Heart left ventricle (tissue), 13 donors: Measurements from ENCODE around the gene PALLD.

Experiments used
- POLR2A ChIP-seq, 2 donors: fragments of 450-650 bp; IDR thresholded peaks; one replicate each; pipeline ENCODE4 v1.6.1; 2017; ENCODE audit warnings: antibody characterized with exemption in 2 of 2, mild to moderate bottlenecking in 2 of 2, moderate library complexity in 2 of 2
- TF ChIP-seq, protein P1 (sequence below), 12 donors: fragments of 200-600 bp; sonication (generic) in 4 of 12; IDR thresholded peaks; one replicate each; pipeline versions ENCODE4 v1.5.0 to v1.8.0; 2018 to 2022; ENCODE audit warnings: antibody characterized with exemption in 12 of 12, mild to moderate bottlenecking in 5 of 12
- donor health status: ischemic (EF 13 %, LVEDD 7.1; RV severe dilation, severe dysfunction).
- donor health status: DM: no; HTN: yes; CAD: no.
- donor health status: DM: no; HTN: no; CAD: no.
- donor health status: ischemic (EF 25% LVEDD 6.9; RV normal size, moderate dysfunction).
- donor health status: ischemic (EF 25% LVEDD 5.7; RV mildly dilated, moderate dysfunction).
- donor health status: ischemic (EF 35%, LVEDD 5.7; RV mildly dilated, moderate dysfunction).
- donor health status: nonischemic (EF 11% LVEDD 7.7; RV severe dilation, severe dysfunction).
- donor health status: DM: yes; HTN: yes; CAD: no.
- donor health status: PGD.
- donor health status: ischemic (EF 29% LVEDD 5.4; RV normal size, mild dysfunction).
- donor health status: nonischemic (EF 23%, LVEDD 6.1; RV moderate dilation, normal function).

DNA sequence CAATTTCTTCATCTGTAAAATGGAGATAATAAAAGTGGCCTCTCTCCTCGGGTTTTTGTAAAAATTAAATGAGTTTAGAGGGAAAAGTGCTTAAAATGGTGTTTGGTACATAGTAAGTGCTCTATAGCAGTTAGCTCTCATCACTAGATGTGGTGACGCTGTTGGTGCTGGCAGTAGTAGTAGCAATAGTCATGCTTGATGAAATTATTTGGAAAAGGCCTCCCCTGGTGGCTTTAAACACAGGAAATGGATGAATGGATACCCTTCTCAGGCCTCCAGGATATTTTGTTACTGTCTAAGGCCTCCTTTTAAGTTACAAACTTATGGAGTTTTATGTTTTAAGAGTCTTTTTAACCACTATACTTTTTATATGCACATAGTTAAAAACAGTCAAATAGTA lies 370.3 kb downstream of the PALLD start:
- TF ChIP-seq, protein P1, sequence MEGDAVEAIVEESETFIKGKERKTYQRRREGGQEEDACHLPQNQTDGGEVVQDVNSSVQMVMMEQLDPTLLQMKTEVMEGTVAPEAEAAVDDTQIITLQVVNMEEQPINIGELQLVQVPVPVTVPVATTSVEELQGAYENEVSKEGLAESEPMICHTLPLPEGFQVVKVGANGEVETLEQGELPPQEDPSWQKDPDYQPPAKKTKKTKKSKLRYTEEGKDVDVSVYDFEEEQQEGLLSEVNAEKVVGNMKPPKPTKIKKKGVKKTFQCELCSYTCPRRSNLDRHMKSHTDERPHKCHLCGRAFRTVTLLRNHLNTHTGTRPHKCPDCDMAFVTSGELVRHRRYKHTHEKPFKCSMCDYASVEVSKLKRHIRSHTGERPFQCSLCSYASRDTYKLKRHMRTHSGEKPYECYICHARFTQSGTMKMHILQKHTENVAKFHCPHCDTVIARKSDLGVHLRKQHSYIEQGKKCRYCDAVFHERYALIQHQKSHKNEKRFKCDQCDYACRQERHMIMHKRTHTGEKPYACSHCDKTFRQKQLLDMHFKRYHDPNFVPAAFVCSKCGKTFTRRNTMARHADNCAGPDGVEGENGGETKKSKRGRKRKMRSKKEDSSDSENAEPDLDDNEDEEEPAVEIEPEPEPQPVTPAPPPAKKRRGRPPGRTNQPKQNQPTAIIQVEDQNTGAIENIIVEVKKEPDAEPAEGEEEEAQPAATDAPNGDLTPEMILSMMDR (IDR thresholded peaks at IDR 0.05): no peak
- no peak for TF ChIP-seq POLR2A (IDR thresholded peaks at IDR 0.05)
